Measurements from ENCODE around the gene IL11. TPM values are rescaled to one million over a fixed set of nuclear protein-coding genes. Genes with fewer than 3 reads are reported as not detected.

The IL11 gene
- total and polyA plus RNA-seq, 2 of the 8 experiments (the other 6 are each of a cell fraction or from before 2014, with no cell fraction given): 1.7 to 2.8 TPM

GRCh38 chr19:55345101-55345817, 25.0 kb downstream of the IL11 start:
- Histone ChIP-seq H3K56ac (replicated peaks; ENCODE audit: insufficient read length, low read depth, low read length) (no peak overlapping the region), H3K79me1 (ENCODE audit: low read depth, low read length) (peaks cover 5% of the 10 kb centered on the region; the same call in 1 of the 2 replicates), H3K4me3 (ENCODE audit: extremely low read depth in 1 of 4, insufficient read depth in 2 of 4, low read depth in 3 of 4, low read length in 4 of 4) (no peak overlapping the region), H3K14ac (ENCODE audit: insufficient read length) (no peak overlapping the region), H2BK5ac (ENCODE audit: low read depth, low read length) (peak overlapping the region; percentile 71; the same call in 1 of the 2 replicates), H4K91ac (replicated peaks; ENCODE audit: insufficient read length, low read length) (peak overlapping the region; percentile 9), H2BK20ac (ENCODE audit: low read length) (no peak overlapping the region), H3K9ac (replicated peaks in 1 of 4; ENCODE audit: extremely low read depth in 1 of 4, low read depth in 3 of 4, low read length in 3 of 4) (no peak overlapping the region), H3K23me2 (ENCODE audit: low read depth, low read length) (peaks cover 11% of the 10 kb centered on the region; the same call in 1 of the 2 replicates), H3K4me2 (ENCODE audit: insufficient read depth in 1 of 2, low read depth in 2 of 2, low read length in 2 of 2) (no peak overlapping the region), H3K79me2 (ENCODE audit: control insufficient read depth in 1 of 2, insufficient read depth in 2 of 2, low read length in 2 of 2) (peaks cover 0 to 3% of the 10 kb centered on the region in 2 experiments; a peak in 1 of 4 replicates), H4K20me1 (replicated peaks in 1 of 2; ENCODE audit: control insufficient read depth in 1 of 2, insufficient read depth in 2 of 2, low read length in 2 of 2) (peaks cover 0 to 6% of the 10 kb centered on the region in 2 experiments), H2BK120ac (replicated peaks; ENCODE audit: low read depth, low read length) (no peak overlapping the region), H3K36me3 (ENCODE audit: control insufficient read depth in 2 of 4, insufficient read depth in 4 of 4, low read length in 3 of 4) (peaks cover 0 to 50% (median 20%) of the 10 kb centered on the region in 4 experiments; a peak in 4 of 8 replicates), H3K4me1 (replicated peaks in 1 of 4; ENCODE audit: control insufficient read depth in 3 of 4, insufficient read depth in 4 of 4, low read length in 3 of 4) (peaks cover 11 to 39% (median 28%) of the 10 kb centered on the region in 4 experiments), H3K9me3 (ENCODE audit: insufficient read depth in 2 of 2, low read depth in 1 of 2, low read length in 1 of 2) (no peaks in the 10 kb centered on the region), H2AFZ (ENCODE audit: low read length) (no peak overlapping the region), H2BK12ac (ENCODE audit: low read depth, low read length) (0 out of 2 replicates have a peak overlapping the region, but pooled peaks have one; percentile 27), H3K23ac (ENCODE audit: insufficient read length) (no peak overlapping the region), H4K5ac (ENCODE audit: insufficient read length, low read depth, low read length) (no peak overlapping the region), H3K27ac (ENCODE audit: low read depth, low read length) (peak overlapping the region; percentile 37; the same call in 1 of the 2 replicates), H2BK15ac (ENCODE audit: low read length) (no peak overlapping the region; the same call in 1 of the 2 replicates), H3K27me3 (replicated peaks in 1 of 4; ENCODE audit: control insufficient read depth in 3 of 4, extremely low read depth in 1 of 4, insufficient read depth in 3 of 4, low read length in 3 of 4) (no peaks in the 10 kb centered on the region), H4K8ac (ENCODE audit: extremely low read depth, insufficient read depth, low read length) (no peak overlapping the region; the same call in 1 of the 2 replicates), H3K18ac (ENCODE audit: extremely low read depth, low read length) (peak overlapping the region; percentile 71), H3K4ac (replicated peaks; ENCODE audit: insufficient read length, low read depth, low read length) (no peak overlapping the region), H2AK5ac (ENCODE audit: low read depth, low read length) (no peak overlapping the region)
- FAIRE-seq (no peak), DNase-seq (ENCODE audit: low read depth in 1 of 2, low spot score in 2 of 2) (no peak)
- CTCF ChIA-PET (ENCODE audit: partially characterized antibody): interaction anchor here (0.8 to 2.9 kb wide), 3 partner anchors 39 to 54 kb away, joined by 3 to 11 read pairs (median 8); partner anchors contain the start of gene TMEM238
- POLR2A ChIA-PET (ENCODE audit: partially characterized antibody): interaction anchor here (0.6 to 6.7 kb wide), 3 partner anchors 31 to 62 kb away, joined by 3 to 42 read pairs (median 6); partner anchors contain the start of gene UBE2S
- 89% methylated on average over 22 of the region's 22 CpGs; no CpG with 5 or more reads in 1 of the 2 experiments for WGBS, 2 experiments (ENCODE audit: extremely low coverage in 1 of 2, insufficient coverage in 1 of 2, insufficient read length in 1 of 2, insufficient replicate concordance in 2 of 2, low coverage in 1 of 2, low lambda C conversion rate in 2 of 2, missing lambda C conversion rate in 1 of 2)
- TF ChIP-seq E2F6 (IDR thresholded peaks at IDR 0.05): no peak
- no peak for TF ChIP-seq GABPA (IDR thresholded peaks at IDR 0.05; ENCODE audit: borderline replicate concordance, insufficient read depth, low read length)
- TF ChIP-seq KDM1A (IDR thresholded peaks at IDR 0.05; ENCODE audit: borderline replicate concordance, low read length): no peak
- TF ChIP-seq SP4 (IDR thresholded peaks at IDR 0.05; ENCODE audit: low read length): no peak
- TF ChIP-seq CBX8 (IDR thresholded peaks at IDR 0.05; ENCODE audit: borderline replicate concordance, low read depth, low read length): no peak
- no peak for TF ChIP-seq MAX (IDR thresholded peaks at IDR 0.05)
- TF ChIP-seq EP300 (IDR thresholded peaks at IDR 0.05; ENCODE audit: borderline replicate concordance in 1 of 2, low read depth in 2 of 2, low read length in 2 of 2): no peak
- TF ChIP-seq ATF3 (IDR thresholded peaks at IDR 0.05; ENCODE audit: insufficient read depth, low read depth, low read length): no peak
- no peak for TF ChIP-seq CEBPB (IDR thresholded peaks at IDR 0.05; ENCODE audit: low read depth, low read length)
- TF ChIP-seq CHD1 (IDR thresholded peaks at IDR 0.05; ENCODE audit: low read depth, low read length): no peak
